T1000 (cell line): ENCODE measurements around the gene SOX8.
A peak's percentile ranks its signal among the peaks of the same experiment; 100 is the strongest.
"Not testable (repeated sequence)": the region's sequence is repeated elsewhere in the genome, so short reads cannot be mapped to it uniquely, and the experiment has no call there.

Experiments used
- DNase-seq: peaks from one replicate; lab custom pipeline; 2025; ENCODE audit warnings: mixed read lengths; lab: John Stamatoyannopoulos, UW

The SOX8 gene

DNA sequence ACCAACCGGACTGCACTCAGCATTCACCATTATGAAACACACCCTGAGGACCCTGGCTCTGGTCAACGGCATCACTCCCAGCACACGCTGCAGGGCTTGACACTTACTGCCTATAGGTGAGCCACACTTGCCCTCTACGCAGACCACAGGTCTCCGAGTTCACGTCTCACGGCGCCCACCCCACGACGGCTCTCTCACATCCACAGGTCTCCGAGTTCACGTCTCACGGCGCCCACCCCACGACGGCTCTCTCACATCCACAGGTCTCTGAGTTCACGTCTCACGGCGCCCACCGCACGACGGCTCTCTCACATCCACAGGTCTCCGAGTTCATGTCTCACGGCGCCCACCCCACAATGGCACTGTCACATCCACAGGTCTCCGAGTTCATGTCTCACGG is 25.8 kb upstream of the SOX8 start:
- DNase-seq, result not testable (repeated sequence)

GRCh38 chr16:959232-960040 is 22.1 kb upstream of the SOX8 start:
- DNase-seq, result no peak

DNA sequence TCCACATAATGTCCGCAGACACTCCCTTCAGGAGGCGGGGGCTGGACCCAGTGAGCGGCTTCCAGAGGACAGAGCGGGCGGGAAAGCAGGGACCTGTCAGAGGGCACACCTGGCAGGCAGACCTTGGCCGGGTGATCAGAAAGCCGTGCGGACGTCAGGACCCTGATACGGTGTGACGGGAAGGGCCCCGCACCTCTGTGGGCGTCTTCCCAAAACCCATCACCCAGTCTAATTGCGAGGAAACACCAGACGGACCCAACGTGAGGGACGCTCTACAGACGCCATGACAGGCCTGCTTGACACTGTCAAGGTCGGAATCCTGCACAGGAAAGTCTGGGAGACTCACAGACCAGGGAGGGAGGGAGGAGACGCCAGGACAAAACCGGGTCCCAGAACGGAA is 19.2 kb upstream of the SOX8 start:
- no peak for DNase-seq

DNA sequence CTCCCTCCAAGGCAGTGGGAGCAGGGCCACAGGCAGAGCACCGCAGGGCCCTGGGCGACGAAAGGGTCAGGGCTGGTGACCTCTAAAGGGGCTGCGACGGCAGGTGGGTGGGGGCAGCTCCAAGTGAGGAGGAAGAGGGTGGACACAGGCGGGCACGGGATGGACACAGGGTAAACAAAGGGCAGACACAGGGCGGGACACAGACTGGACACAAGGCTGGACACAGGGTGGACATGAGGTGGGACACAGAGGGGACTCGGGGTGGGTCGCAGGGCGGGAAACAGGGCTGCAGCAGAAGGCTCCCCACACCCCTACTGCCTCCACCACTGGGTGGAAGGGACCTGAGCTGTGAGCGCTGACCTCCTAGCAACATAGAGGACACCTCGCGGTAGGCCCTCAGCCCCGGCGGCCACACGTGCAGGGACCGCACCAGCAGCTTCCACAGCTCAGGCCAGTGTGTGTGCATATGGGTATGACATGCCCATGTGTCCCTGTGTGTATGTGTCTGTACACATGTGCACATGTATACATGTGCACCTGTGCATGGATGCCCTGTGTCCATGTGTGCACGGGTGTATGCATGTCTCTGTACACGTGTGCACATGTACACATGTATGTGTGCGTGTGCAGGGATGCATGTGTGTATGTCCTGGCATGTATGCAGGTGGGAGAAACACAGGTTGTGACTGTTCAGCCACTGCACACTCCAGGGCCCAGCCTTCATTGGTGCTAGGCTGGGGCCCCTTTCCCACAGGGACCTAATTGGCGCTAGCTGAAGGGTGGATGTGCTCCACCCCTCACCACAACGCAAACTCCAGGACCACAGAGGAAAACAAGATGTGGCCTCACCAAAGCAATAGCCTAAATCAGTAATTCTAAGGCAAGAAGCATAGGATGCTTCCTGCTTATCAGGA is 18.4 kb upstream of the SOX8 start:
- DNase-seq, result no peak

DNA sequence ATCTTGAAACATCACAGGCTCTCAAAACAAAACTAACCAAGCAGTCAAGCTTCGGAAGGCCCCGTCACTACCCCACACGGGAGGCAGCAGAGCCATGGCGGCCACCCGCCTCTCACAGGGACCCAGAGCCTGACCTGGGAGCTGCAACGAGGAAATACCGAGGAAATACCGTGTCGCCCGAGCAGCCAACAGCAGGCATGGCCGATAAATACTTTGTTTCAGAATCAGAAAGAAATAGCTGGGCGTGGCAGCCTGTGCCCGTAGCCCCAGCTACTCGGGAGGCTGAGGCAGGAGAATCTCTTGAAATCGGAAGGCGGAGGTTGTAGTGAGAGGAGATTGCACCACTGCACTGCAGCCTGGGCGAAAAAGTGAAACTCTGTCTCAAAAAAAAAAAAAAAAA is 17.7 kb upstream of the SOX8 start:
- DNase-seq, result no peak

DNA sequence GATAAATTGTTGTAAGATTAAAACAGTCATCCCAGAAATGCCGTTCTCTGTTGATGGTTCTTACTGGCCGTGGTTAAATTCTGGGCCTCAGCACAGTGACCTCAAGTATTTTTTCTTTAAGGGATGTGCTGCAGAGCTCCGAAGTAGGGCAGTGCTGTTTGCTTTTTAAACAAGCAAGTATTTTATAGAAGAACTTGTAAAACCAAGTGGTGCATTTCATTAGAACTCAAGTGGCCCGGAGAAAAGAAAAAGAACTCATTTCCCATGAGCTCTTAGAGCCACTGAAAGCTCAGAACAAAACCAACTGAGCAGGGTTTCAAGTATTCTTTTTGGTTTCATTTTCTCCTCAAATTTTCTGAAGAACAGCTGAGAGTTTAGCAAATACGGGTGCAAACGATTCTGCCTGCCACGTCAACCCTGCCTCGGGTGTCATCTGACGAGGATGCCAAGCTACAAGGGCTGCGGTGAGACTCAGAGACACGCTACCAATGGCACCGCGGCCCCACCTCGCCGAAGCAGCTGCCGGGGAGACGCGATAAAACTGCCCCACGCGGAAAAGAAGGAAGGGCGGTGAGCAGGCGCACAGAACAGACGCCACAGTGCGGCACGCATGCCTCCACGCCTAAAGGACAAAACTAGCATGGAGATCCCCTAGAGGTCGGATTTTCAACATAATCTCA is 17.1 kb upstream of the SOX8 start:
- DNase-seq, result no peak

DNA sequence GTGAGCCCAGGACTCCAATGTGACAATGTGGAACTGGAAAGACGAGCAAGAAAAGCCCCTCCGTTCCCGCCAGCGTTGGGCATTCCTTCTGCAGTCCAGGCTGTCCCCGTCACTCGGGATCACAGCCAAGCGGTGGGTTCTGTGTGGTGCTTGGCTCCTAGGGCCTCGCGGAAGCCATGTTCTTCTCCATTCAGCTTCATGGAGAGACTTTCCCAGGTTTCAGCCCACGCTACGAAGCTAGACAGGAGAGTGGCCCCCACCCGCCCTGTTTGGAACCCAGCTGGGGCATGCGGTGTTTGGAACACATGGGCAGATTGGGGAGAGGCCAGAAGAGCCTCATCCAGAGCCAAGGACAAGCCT is 16.6 kb upstream of the SOX8 start:
- DNase-seq, result no peak

DNA sequence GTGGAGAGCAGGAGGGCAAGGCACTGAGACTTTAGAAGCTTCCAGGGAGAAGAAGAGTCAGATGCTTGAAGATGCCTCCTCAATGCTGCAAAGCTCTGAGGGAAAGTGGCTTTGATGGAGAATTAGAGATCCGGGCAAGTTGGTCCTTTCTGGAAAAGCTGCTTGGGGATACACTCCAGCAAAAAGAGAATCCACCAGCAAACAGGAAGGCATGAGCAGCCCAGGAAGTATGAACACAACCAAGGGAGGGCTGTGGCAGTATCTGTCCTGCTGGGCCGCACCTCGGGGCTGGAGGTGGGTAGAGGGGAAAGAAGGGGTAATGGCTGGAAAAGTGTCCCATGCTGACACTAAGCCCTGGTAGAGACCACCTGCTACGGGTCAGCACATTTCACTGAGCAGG is 16.1 kb upstream of the SOX8 start:
- no peak for DNase-seq

DNA sequence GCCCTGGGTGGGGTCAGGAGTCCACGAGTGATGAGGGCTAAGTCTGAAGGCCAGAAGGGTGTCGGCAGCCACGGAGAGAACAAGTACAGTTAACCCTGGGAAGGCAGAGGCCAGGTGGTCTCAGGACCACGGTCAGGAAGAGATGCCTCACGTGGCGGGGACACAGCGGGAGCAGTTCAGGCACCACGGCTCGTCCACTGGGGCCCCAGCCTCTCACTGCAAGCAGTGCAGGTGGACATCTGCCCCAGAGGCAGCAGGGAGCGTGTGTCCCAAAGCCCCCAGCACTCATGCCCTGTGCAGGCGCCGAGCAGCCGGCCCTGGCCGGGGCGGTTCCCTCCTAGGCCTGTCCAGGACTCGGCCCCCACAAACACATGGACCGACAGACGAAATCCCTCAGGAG is 15.5 kb upstream of the SOX8 start:
- no peak for DNase-seq

DNA sequence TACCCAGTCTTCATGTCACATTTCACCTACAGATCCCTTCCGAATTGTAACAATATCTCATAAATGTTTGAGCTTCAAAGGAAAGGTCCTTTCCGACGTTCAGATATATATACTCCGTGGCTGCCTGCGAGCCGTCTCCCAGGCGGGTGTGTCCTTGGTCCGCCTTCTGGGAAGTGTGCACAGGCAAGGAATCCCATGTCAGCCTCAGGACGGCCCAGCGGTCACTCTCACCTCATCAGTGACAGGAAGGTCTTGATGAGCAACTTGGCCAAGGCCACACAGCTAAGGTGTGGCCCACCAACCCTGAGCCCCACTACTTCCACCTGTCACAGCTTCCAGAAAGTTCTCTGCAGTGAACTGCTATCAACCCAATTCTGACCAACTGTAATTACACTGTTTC is 15.1 kb upstream of the SOX8 start:
- no peak for DNase-seq

DNA sequence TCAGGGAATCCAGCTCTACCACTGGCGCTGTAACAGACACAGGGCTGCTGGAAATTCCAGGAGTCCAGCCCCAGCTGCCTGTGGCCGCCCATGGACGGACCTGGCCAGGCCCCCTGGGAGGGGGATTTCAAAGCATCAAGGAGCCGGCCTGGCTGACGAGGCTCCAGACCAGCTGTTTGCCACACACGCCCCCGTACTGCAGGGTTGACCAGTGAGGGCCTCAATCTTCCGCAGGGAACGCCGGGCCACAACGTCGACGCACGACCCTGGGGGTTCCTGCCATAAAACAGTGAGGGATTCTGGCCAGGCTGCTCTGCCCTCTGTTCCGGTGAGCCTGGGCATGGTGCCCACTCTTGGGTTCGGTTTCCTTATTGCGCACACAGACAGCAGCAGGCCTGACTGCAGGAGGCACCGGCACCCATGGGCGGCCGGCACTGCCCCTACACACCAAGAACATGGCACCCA is 14.5 kb upstream of the SOX8 start:
- no peak for DNase-seq

DNA sequence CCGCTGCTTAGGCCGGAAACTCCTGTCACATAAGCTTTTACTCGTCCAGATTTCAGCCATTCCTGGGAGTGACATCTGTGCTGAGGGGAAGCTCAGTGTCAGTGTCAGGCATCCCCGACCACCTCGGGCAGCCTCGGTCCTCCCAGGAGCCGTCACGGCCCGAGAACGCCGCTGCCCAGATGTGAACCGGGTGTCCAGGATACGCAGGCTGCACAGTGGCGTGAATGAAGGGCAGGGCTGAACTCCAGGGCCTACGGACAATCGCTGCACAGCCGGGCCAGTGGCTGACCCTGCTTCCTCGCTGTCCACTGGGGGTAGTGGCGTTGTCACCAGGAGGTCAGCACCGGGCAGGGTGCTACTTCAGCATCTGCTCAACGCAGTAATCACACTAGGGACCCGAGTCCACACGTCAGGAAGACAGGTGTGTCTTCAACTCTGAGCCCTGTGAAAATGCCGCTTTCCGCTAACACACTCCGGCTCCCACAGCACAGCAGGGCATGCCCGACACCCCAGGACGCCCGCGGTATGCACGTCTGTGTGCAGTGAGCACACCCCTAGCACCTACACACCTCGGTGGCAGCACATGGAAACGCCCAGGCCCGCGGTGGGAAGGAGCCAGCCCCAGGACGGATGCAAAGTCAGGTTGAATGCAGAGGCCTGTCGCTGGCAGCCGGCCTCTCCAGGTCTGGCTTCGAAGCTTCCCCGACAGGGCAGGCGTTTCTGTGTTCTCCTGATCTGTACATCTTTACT is 13.8 kb upstream of the SOX8 start:
- DNase-seq, result no peak

DNA sequence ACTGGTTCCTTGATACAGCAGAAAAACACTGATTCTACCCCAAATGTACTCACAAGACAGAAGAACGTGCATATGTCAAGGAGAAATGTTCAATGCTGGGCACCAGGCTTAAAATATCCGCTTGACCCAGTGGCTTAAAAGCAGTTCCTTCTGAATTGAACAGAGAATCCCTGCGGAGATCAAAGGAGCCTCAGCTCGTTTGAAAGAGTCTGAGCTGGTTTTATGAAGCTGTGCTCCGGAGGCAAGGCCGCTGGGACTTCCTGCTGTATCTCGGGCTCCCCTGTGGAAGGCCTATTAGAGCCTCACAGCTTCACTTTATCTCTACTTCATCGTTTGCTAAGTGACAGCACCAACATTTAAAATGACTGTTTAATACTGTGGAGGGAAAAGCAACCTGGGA is 12.9 kb upstream of the SOX8 start:
- no peak for DNase-seq

GRCh38 chr16:969508-970385 is 11.8 kb upstream of the SOX8 start:
- DNase-seq, result no peak

- DNase-seq, result no peak
Observed at GRCh38 chr16:970386-970765, 11.2 kb upstream of the SOX8 start.

DNA sequence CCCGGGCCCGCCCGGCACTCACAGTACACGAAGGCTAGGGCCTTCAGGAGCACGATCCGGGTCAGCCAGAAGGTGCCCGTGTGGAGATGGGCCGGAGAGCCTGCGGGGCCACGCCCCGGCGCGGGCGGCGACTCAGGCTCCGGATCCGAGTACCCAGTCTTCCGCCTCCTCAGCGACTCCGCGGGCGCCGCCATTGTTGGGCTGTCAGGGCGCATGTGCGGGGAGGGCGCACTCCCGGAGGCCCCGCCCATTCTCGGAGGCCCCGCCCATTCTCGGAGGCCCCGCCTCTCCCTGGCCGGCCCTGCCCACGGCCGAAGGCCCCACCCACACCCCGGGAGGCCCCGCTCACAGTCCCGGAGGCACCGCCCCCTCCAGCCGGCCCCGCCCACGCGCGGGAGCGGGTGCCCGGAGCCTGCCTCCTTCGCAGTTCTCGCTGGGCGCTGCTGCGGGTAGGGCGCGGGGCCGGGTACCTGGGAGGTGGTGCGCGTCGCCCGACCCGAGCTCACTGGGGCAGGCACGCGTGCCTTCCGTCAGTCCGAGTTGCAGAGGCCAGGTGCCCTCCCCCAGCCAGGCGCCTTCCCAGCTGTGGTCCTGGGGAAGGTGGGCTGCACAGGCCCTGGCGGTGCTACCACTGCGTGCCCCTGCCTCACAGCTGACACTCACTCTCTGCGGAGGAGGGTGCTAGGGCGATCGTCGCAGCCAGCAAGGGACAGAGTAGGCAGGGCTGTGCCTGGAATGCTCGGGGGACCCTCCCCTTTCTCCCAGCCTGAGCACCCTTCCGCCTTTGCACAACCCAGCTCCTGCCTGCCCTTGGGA is 10.6 kb upstream of the SOX8 start, which contains the start of gene LMF1:
LMF1 (minus strand) TSS at position 219 of the 816 bp plus-strand sequence; CDS start at position 215, 4 bp downstream.
- DNase-seq, result peak; percentile 94

- no peak for DNase-seq
Observed at GRCh38 chr16:971582-971905, 10.0 kb upstream of the SOX8 start.

GRCh38 chr16:971981-972315 is 9.6 kb upstream of the SOX8 start:
- no peak for DNase-seq

GRCh38 chr16:972316-973002 is 9.1 kb upstream of the SOX8 start:
- DNase-seq, result no peak

GRCh38 chr16:973366-973765 is 8.2 kb upstream of the SOX8 start:
- DNase-seq, result no peak
